Measurements from ENCODE around the gene NOL6. TPM values are rescaled to one million over a fixed set of nuclear protein-coding genes. Genes with fewer than 3 reads are reported as not detected.
"Not testable (repeated sequence)": the region's sequence is repeated elsewhere in the genome, so short reads cannot be mapped to it uniquely, and the experiment has no call there.

The NOL6 gene
- total RNA-seq, 1 donor from 2014 or later: 14.6 TPM

DNA sequence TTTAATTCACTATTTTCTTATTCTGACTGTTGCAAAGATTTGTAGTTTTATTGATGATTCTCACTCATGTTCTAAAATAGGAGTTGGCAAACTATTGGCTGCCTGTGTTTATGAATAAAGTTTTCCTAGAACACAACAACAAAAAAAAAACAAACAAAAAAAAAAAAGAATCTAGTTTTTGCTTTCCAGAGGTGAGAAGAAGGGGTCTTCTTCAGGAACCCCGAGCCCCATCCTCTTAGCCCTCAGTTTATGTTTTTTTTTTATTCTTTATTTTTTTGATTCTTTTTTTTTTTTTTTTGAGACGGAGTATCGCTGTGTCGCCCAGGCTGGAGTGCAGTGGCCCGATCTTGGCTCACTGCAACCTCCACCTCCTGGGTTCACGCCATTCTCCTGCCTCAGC is 49.2 kb downstream of the NOL6 start:
- not testable (repeated sequence) for H3K36me3 ChIP-seq (ENCODE audit: control insufficient read depth in 3 of 3, insufficient read depth in 3 of 3, low read length in 3 of 3); H3K4me1 ChIP-seq (ENCODE audit: control insufficient read depth in 3 of 3, insufficient read depth in 3 of 3, low read length in 3 of 3); H3K27ac ChIP-seq (ENCODE audit: low read depth, low read length); H3K4me3 ChIP-seq (ENCODE audit: low read length in 3 of 3); H3K27me3 ChIP-seq (ENCODE audit: control insufficient read depth in 3 of 3, insufficient read depth in 3 of 3, low read length in 3 of 3); H3K9me3 ChIP-seq (ENCODE audit: control insufficient read depth in 3 of 3, low read length in 3 of 3); H3K9ac ChIP-seq (ENCODE audit: low read depth in 1 of 3, low read length in 3 of 3)

DNA sequence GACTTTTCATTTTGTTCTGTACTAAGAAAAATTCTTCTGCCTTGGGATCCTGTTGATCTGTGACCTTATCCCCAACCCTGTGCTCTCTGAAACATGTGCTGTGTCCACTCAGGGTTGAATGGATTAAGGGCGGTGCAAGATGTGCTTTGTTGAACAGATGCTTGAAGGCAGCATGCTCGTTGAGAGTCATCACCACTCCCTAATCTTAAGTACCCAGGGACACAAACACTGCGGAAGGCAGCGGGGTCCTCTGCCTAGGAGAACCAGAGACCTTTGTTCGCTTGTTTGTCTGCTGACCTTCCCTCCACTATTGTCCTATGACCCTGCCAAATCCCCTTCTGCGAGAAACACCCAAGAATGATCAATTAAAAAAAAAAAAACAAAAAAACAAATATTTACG is 49.7 kb downstream of the NOL6 start:
- not testable (repeated sequence) for H3K27ac ChIP-seq (ENCODE audit: low read depth, low read length); H3K4me1 ChIP-seq (ENCODE audit: control insufficient read depth in 3 of 3, insufficient read depth in 3 of 3, low read length in 3 of 3); H3K9ac ChIP-seq (ENCODE audit: low read depth in 1 of 3, low read length in 3 of 3); H3K36me3 ChIP-seq (ENCODE audit: control insufficient read depth in 3 of 3, insufficient read depth in 3 of 3, low read length in 3 of 3); H3K27me3 ChIP-seq (ENCODE audit: control insufficient read depth in 3 of 3, insufficient read depth in 3 of 3, low read length in 3 of 3); H3K4me3 ChIP-seq (ENCODE audit: low read length in 3 of 3); H3K9me3 ChIP-seq (ENCODE audit: control insufficient read depth in 3 of 3, low read length in 3 of 3)

DNA sequence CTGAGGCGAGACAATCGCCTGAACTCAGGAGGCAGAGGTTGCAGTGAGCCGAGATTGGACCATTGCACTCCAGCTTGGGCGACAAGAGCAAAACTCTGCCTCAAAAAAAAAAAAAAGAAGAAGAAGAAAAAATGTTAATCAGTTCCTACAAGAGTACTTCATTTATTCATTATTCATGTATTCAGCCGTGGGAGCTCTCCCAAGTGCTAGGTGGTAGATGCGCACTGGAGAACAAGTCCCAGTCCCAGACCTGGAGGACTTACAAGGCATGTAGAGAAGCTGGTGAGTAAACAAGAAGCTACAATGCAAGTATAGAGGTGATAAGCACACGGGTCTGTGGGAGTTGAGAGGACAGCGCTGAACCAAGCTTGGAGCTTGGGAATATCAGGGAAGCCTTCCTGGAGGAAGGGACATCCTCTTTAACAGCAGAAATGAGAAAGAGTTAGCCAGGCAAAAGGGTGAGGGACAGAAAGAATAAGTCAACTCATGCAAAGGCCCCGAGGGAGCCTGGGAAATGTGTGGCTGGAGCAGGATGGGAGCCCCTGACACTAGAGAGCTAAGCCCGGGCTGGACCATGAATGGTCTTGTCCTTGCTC is 53.9 kb downstream of the NOL6 start:
- no peak overlapping the region for H3K27ac ChIP-seq (ENCODE audit: low read depth, low read length)
- H3K27me3 ChIP-seq (ENCODE audit: control insufficient read depth in 3 of 3, insufficient read depth in 3 of 3, low read length in 3 of 3): peaks cover 0 to 9% (median 3%) of the 10 kb centered on the region in 3 donors
- H3K4me1 ChIP-seq (ENCODE audit: control insufficient read depth in 3 of 3, insufficient read depth in 3 of 3, low read length in 3 of 3): peaks cover 0 to 6% (median 5%) of the 10 kb centered on the region in 3 donors
- no peak overlapping the region for H3K4me3 ChIP-seq (ENCODE audit: low read length in 3 of 3)
- H3K9me3 ChIP-seq (ENCODE audit: control insufficient read depth in 3 of 3, low read length in 3 of 3): no peaks in the 10 kb centered on the region
- H3K9ac ChIP-seq (ENCODE audit: low read depth in 1 of 3, low read length in 3 of 3): no peak overlapping the region
- no peaks in the 10 kb centered on the region for H3K36me3 ChIP-seq (ENCODE audit: control insufficient read depth in 3 of 3, insufficient read depth in 3 of 3, low read length in 3 of 3)

DNA sequence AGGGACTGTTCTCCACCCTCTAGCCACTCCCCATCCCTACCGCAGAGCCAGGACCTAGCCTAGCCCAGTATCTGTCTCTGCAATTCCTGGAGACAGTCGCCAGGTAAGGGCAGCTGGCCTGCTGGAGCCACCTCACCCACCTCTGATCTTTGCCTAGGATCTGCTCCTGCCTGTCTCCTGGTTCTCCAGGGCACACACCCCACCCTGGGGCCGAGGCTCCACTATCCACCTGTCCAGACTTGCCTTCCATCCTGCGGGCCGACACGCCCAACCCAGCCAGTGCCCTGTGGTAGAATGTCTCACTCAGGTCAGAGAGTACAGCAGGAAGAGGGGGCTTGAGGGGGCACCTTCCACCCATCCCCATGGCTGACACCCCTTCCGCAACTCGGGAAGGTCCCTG is 55.6 kb downstream of the NOL6 start:
- no peak overlapping the region for H3K9ac ChIP-seq (ENCODE audit: low read depth in 1 of 3, low read length in 3 of 3)
- H3K4me3 ChIP-seq (ENCODE audit: low read length in 3 of 3): no peak overlapping the region
- no peaks in the 10 kb centered on the region for H3K36me3 ChIP-seq (ENCODE audit: control insufficient read depth in 3 of 3, insufficient read depth in 3 of 3, low read length in 3 of 3)
- no peaks in the 10 kb centered on the region for H3K9me3 ChIP-seq (ENCODE audit: control insufficient read depth in 3 of 3, low read length in 3 of 3)
- peaks cover 0 to 6% (median 5%) of the 10 kb centered on the region in 3 donors for H3K4me1 ChIP-seq (ENCODE audit: control insufficient read depth in 3 of 3, insufficient read depth in 3 of 3, low read length in 3 of 3)
- H3K27me3 ChIP-seq (ENCODE audit: control insufficient read depth in 3 of 3, insufficient read depth in 3 of 3, low read length in 3 of 3): peaks cover 0 to 9% (median 3%) of the 10 kb centered on the region in 3 donors
- no peak overlapping the region for H3K27ac ChIP-seq (ENCODE audit: low read depth, low read length)

DNA sequence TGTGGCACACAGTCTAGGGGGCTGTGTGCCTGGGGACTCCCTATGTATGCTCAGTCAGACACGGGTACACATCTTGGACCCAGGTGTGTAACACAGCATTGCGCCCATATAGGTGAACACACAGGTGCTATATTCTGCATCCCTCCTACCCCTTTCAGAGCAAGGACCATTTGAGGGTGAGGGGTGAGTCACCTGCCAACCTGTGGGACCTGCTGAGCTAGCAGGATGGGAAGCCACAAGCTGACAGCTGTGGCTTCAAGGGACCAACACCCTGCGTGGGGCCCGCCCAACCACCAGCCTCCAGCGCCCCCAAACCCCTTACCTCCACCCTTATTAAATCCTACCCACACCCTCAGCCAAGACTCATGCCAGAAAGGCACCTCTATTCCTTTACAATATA is 56.7 kb downstream of the NOL6 start:
- Histone ChIP-seq H3K27me3 (ENCODE audit: control insufficient read depth in 3 of 3, insufficient read depth in 3 of 3, low read length in 3 of 3) (peaks cover 0 to 9% (median 3%) of the 10 kb centered on the region in 3 donors), H3K9me3 (ENCODE audit: control insufficient read depth in 3 of 3, low read length in 3 of 3) (no peaks in the 10 kb centered on the region), H3K4me3 (ENCODE audit: low read length in 3 of 3) (no peak overlapping the region), H3K9ac (ENCODE audit: low read depth in 1 of 3, low read length in 3 of 3) (no peak overlapping the region), H3K36me3 (ENCODE audit: control insufficient read depth in 3 of 3, insufficient read depth in 3 of 3, low read length in 3 of 3) (no peaks in the 10 kb centered on the region), H3K27ac (ENCODE audit: low read depth, low read length) (no peak overlapping the region), H3K4me1 (ENCODE audit: control insufficient read depth in 3 of 3, insufficient read depth in 3 of 3, low read length in 3 of 3) (peaks cover 0 to 6% (median 5%) of the 10 kb centered on the region in 3 donors)

DNA sequence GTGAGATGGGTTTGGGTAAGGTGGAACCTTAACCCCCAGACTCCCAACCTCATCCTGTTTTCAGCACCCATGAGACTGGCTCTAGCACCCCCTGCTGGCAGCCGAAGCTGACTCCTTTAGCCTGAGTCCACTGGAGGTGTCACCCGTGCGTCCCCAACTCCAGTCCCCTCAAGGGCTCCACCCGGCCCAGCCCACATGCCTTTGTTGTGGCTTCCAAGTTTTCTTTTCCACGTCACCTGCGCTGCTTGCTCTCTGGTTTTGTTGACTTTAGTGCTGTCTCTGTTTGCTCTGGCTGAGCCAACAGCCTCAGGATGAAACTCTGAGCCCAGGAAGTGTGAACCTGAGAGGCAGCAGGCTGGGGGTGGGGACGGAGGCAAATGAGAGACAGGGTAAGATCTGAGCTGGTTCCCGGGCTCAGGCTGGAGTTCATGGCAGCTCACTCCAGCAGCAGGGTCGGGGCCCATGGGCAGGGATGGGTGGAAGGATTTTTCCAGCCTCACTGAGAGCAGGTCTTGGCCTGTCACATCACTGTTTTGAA is 58.2 kb downstream of the NOL6 start:
- Histone ChIP-seq H3K27me3 (ENCODE audit: control insufficient read depth in 3 of 3, insufficient read depth in 3 of 3, low read length in 3 of 3) (peaks cover 0 to 9% (median 3%) of the 10 kb centered on the region in 3 donors), H3K9ac (ENCODE audit: low read depth in 1 of 3, low read length in 3 of 3) (peak overlapping the region in 1 of 3 donors; percentile 40), H3K4me1 (ENCODE audit: control insufficient read depth in 3 of 3, insufficient read depth in 3 of 3, low read length in 3 of 3) (peaks cover 0 to 6% (median 5%) of the 10 kb centered on the region in 3 donors), H3K4me3 (ENCODE audit: low read length in 3 of 3) (no peak overlapping the region), H3K36me3 (ENCODE audit: control insufficient read depth in 3 of 3, insufficient read depth in 3 of 3, low read length in 3 of 3) (no peaks in the 10 kb centered on the region), H3K9me3 (ENCODE audit: control insufficient read depth in 3 of 3, low read length in 3 of 3) (no peaks in the 10 kb centered on the region), H3K27ac (ENCODE audit: low read depth, low read length) (no peak overlapping the region)

DNA sequence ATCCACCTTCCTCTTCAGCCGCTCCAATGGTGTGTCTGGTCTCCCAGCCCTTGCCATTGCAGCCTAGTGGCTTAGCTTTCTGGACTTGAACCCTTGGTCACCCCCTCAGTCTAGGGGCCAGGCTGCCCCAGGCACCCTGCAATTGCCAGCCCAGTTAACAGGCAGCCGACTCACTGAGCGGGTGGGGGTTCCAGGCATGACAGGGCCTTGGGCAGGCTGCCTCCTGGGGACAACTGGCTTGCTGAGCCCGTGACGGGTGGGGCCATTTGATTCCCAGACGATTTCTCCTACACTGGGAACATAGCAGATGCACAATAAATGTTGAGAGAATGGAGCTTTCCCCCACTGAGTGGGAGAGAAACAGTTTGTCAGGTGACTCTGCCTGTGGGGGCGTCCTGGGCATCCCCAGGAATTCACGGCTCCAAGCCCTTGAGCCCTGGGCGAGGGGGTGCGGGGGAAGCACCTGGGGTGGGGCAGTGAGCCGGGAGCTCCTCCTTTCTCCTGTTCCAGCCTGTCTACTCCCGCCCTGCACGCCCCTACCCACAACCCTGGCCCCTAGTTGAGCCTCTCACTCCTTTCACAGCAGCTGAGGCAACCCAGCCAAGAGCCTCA is 58.7 kb downstream of the NOL6 start:
- Histone ChIP-seq H3K9me3 (ENCODE audit: control insufficient read depth in 3 of 3, low read length in 3 of 3) (no peaks in the 10 kb centered on the region), H3K4me1 (ENCODE audit: control insufficient read depth in 3 of 3, insufficient read depth in 3 of 3, low read length in 3 of 3) (peaks cover 0 to 6% (median 5%) of the 10 kb centered on the region in 3 donors), H3K27me3 (ENCODE audit: control insufficient read depth in 3 of 3, insufficient read depth in 3 of 3, low read length in 3 of 3) (peaks cover 0 to 9% (median 3%) of the 10 kb centered on the region in 3 donors), H3K27ac (ENCODE audit: low read depth, low read length) (no peak overlapping the region), H3K36me3 (ENCODE audit: control insufficient read depth in 3 of 3, insufficient read depth in 3 of 3, low read length in 3 of 3) (no peaks in the 10 kb centered on the region), H3K9ac (ENCODE audit: low read depth in 1 of 3, low read length in 3 of 3) (no peak overlapping the region), H3K4me3 (ENCODE audit: low read length in 3 of 3) (no peak overlapping the region)

DNA sequence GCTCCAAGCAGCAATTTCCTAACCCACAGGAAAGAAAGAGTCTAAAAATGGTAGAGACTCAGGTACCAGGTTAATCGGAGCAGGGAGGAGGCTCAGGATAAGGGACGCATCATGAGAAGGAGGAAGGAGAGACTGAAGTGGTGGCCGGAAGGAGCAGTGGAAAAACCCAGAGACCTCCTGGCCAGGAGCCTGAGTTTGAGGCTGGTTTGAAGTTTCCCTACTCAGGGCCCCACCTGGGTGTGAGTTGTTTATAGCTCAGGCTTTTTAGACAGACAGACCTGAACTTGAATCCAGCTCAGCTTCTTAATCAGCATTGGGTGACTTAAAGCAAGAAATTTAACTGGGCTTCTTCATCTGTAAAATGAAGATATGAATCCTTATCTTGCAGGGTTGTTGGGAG is 59.5 kb downstream of the NOL6 start:
- H3K4me1 ChIP-seq (ENCODE audit: control insufficient read depth in 3 of 3, insufficient read depth in 3 of 3, low read length in 3 of 3): peaks cover 0 to 6% (median 5%) of the 10 kb centered on the region in 3 donors
- no peaks in the 10 kb centered on the region for H3K36me3 ChIP-seq (ENCODE audit: control insufficient read depth in 3 of 3, insufficient read depth in 3 of 3, low read length in 3 of 3)
- no peak overlapping the region for H3K27ac ChIP-seq (ENCODE audit: low read depth, low read length)
- no peak overlapping the region for H3K4me3 ChIP-seq (ENCODE audit: low read length in 3 of 3)
- no peaks in the 10 kb centered on the region for H3K9me3 ChIP-seq (ENCODE audit: control insufficient read depth in 3 of 3, low read length in 3 of 3)
- H3K9ac ChIP-seq (ENCODE audit: low read depth in 1 of 3, low read length in 3 of 3): no peak overlapping the region
- peaks cover 0 to 7% (median 3%) of the 10 kb centered on the region in 3 donors for H3K27me3 ChIP-seq (ENCODE audit: control insufficient read depth in 3 of 3, insufficient read depth in 3 of 3, low read length in 3 of 3)

Small RNA genes within 50 kb of the gene (small RNA-seq; reads per million reads assigned to genes)
- not detected for gene AL356218.2
- not detected for gene MIR6851

Other genes with a start within 250 kb of the NOL6 start
- not detected for gene SPINK4, start 233.8 kb downstream of the NOL6 start, total RNA-seq
- gene BAG1, start 209.2 kb downstream of the NOL6 start, total RNA-seq: 40.2 TPM
- 52.7 TPM for gene CHMP5, start 208.9 kb downstream of the NOL6 start, total RNA-seq
- 15.1 TPM for gene NFX1, start 183.4 kb downstream of the NOL6 start, total RNA-seq
- gene AQP7, start 71.4 kb downstream of the NOL6 start, total RNA-seq: 6.3 TPM
- 6.8 TPM for gene AQP3, start 26.3 kb downstream of the NOL6 start, total RNA-seq
- gene ANKRD18B, start 50.3 kb upstream of the NOL6 start, total RNA-seq: not detected

All from skeletal muscle tissue (tissue), 5 donors.